Gastroesophageal sphincter (tissue), 3 donors: ENCODE results near the gene ETV3L.

ENCODE experiments used
- POLR2A ChIP-seq, 2 donors: fragments of 450-650 bp; IDR thresholded peaks; one replicate each; pipeline ENCODE4 v1.6.1; 2017; ENCODE audit warnings: antibody characterized with exemption in 2 of 2, mild to moderate bottlenecking in 2 of 2, moderate library complexity in 1 of 2
- POLR2AphosphoS5 ChIP-seq: sonication (generic); formaldehyde crosslinking; IDR thresholded peaks from one replicate; pipeline ENCODE4 v1.6.1; 2017; ENCODE audit warnings: antibody characterized with exemption
- TF ChIP-seq, protein P1 (sequence below), 4 experiments: fragments of 200-600 bp in 2 of 4; fragments of 450-650 bp in 2 of 4; sonication (generic) in 1 of 4; IDR thresholded peaks; one replicate each; pipeline ENCODE4 v1.5.1; 2017 to 2019; ENCODE audit warnings: antibody characterized with exemption in 4 of 4, mild to moderate bottlenecking in 2 of 4, moderate library complexity in 2 of 4

DNA sequence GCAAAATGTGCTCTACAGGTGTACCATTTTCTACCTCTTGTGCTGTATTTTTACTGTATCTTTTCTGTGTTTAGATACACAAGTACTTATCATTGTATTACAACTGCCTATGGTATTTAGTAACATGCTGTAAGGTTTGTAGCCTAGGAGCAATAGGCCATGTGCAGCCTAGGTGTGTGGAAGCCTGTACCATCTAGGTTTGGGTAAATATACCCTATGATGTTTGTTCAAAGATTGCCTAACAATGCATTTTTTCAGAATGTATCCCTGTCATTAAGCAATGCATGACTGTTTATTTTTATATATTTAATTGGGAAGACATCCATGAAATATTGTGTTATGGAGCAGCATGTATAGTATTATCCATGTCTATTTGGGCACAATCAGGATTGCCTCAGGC is 11.0 kb downstream of the ETV3L start:
- TF ChIP-seq POLR2A (IDR thresholded peaks at IDR 0.05) (no peak), POLR2AphosphoS5 (no peak)
- TF ChIP-seq, protein P1, sequence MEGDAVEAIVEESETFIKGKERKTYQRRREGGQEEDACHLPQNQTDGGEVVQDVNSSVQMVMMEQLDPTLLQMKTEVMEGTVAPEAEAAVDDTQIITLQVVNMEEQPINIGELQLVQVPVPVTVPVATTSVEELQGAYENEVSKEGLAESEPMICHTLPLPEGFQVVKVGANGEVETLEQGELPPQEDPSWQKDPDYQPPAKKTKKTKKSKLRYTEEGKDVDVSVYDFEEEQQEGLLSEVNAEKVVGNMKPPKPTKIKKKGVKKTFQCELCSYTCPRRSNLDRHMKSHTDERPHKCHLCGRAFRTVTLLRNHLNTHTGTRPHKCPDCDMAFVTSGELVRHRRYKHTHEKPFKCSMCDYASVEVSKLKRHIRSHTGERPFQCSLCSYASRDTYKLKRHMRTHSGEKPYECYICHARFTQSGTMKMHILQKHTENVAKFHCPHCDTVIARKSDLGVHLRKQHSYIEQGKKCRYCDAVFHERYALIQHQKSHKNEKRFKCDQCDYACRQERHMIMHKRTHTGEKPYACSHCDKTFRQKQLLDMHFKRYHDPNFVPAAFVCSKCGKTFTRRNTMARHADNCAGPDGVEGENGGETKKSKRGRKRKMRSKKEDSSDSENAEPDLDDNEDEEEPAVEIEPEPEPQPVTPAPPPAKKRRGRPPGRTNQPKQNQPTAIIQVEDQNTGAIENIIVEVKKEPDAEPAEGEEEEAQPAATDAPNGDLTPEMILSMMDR (IDR thresholded peaks at IDR 0.05): no peak
